HG03565 (cell line): ENCODE measurements around the gene RARS2.
"Not testable (repeated sequence)": the region's sequence is repeated elsewhere in the genome, so short reads cannot be mapped to it uniquely, and the experiment has no call there.

Experiments used
- ATAC-seq: cut with Tn5 transposase; IDR thresholded peaks from one replicate; pipeline ENCODE4 v1.9.1; 2021; ENCODE audit warnings: mild to moderate bottlenecking, moderate library complexity; ENCODE audit not compliant: unreplicated experiment

Gene RARS2

DNA sequence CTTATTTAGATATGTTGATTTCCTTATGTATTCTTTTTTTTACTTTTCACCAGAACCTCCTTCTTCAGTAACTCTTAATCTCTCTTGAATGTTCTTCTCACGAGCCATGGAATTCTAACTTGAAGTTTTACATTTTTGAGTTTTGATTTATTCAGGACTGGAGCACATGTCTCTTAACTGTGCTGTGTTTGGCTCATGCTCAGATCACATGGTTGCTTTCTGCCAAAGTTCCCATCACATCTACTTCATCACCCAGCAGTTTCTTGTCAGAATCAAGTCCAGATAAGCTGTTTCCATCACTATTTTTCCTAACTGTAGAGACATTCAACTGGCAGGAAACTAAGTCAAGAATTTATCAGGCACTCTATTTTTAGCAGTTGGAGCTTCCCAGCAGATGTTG is 85.3 kb downstream of the RARS2 start:
- no peak for ATAC-seq

DNA sequence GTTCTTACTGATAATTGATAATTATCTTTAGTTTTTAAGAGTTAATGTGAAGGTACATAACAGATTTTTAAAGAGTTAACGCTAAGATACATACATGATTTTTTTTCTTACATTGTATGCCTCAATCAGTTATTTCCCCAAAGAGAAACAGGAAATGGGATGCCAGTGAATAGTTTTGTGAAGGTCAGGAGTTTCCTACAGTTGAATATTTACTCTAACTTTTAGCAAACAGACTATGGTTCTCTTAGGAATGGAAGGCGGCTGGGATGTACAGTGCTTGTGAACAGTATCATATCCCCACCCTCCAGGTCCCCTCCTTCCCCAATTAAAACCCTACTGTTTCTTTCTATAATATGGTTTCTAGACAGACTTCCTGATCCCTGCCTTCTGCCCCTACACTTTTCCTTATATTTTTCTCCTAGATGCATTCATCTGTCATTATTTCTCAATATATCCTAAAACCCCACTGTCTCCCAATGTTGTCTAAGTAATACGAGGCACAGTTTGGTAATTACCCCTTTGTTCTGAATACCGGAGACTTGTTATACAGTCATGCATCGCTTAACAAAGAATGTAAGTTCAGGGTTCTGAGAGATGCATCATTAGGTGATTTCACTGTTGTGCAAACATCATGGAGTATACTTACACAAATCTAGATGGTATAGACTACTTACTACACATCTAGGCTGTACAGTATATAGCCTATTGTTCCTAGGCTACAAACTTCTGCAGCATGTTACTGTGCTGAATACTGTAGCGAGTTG is 87.8 kb downstream of the RARS2 start:
- ATAC-seq: no peak

DNA sequence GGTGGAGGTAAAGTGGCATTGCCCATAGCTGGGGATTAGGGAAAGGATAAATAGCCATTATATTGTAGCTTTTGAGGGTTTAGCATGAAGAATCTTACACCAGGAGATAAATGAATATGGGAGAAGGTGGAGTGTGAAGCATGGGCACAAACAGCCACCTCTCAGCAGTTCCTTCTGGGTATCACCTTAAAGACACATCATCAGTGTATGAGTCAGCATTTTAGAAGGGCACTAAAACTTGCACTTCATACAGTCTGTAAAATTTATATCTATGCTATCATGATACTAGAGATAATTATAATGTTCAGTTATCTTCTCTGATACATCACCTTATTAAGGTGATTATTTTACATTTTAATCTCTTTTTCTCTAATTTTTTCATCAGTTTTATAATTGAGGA is 91.7 kb downstream of the RARS2 start:
- ATAC-seq: no peak

DNA sequence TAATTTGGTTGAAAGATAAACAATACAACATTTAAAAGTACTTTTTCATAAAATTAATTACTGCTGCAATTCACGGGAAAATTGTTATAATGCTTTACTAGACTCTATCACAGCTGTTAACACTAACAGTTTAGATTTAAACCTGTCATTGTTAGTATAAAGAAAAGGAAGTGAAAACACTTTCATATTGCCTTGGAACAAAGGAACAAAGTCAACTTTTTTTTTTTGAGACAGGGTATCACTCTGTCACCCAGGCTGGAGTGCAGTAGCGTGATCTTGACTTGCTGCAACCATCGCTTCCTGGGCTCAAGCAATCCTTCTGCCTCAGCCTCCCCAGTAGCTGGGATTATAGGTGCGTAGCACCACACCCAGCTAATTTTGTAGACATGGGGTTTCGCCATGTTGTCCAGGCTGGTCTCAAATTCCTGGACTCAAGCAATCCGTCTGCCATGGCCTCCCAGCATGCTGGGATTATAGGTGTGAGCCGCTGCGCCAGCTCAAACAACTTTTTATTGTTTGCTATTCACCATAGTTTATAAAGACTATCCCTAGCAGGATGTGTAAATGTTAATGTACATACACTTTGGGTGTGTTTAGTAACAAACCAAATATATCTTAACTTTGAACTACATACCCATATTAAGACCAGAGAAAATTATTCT is 94.9 kb downstream of the RARS2 start:
- ATAC-seq: no peak

DNA sequence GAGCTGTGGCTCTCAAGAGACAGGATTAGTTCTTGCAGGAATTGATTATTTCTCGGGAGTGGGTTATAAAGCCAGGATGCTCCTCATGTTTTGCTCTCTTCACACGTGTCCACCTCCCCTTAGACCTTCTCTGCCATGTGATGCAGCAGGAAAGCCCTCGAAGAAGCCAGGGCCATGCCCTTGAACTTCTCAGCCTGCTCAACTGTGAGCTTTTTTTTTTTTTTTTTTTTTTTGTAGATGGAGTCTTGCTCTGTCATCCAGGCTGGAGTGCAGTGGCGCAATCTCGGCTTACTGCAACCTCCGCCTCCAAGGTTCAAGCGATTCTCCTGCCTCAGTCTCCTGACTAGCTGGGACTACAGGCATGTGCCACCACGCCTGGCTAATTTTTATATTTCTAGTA is 100.5 kb downstream of the RARS2 start:
- ATAC-seq: not testable (repeated sequence)

DNA sequence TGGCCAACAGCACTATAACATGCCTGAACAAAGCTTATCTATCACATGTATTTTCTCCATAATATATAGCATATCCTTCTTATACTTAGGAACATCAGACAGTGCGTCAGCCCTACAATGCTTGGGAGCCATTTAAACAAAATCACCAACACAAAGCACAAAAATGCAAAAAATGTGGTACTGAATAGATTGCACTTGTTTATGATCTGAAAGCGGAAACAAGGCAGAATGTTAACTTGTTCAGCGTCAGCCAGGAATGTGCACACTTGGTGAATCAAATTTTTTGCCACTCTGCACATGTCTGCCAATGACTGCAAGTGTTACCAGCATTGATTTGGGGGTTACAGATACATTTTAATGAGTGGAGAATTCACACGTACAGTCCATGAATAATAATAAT is 102.2 kb downstream of the RARS2 start:
- no peak for ATAC-seq

DNA sequence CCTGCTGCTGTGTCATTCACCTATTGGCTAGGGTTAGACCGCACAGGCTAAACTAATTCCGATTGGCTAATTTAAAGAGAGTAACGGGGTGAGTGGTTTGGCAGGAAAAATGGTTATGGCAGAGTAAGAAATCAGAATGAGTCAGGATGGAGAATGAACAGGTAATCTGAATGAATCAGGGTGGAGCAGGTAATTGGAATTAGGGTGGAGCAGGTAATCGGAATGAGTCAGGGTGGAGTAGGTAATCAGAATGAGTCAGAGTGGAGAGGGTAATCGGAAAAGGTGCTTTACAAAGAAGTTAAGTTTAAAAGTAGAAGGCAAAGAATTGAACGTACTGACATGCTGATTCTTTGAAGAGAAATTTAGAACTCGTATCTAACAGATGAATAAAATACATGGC is 105.3 kb downstream of the RARS2 start:
- ATAC-seq: no peak

DNA sequence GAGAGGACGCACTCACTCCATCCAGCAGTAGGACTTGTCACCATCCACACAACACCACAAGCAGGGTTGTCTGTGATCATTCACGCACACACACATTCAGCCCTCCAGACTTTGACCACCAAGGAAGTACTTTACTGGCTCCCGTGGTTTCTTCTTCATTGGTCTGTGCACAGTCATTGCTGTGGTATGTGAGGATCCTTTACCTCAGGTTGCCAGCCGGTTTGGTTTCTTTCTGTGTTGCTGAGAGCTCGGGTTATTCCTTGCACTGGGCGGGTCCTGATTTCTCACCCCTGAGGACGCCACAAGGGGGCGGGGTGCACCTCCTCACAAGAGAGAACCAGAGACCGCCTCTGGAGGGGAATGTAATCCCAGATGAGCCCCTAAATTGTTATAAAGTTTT is 105.9 kb downstream of the RARS2 start:
- ATAC-seq: no peak

DNA sequence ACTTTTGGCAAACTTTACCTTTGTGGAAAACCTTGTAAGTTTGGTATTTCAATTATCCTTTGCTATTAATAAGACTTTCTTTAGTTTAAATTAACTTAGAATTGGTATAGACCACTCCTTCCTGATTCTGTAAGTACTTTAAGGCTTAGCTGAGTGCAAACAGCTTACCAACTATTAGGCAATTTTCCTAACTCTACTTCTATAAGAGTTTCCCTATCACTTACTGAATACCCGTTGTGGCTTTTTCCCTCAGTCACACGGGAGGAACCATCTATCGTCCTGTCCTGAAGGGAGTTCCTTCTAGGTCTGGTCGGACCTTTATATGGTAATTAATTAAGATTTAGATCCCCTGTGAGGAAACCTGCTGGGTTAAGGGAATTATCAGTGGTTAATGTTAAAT is 107.4 kb downstream of the RARS2 start:
- ATAC-seq: no peak

DNA sequence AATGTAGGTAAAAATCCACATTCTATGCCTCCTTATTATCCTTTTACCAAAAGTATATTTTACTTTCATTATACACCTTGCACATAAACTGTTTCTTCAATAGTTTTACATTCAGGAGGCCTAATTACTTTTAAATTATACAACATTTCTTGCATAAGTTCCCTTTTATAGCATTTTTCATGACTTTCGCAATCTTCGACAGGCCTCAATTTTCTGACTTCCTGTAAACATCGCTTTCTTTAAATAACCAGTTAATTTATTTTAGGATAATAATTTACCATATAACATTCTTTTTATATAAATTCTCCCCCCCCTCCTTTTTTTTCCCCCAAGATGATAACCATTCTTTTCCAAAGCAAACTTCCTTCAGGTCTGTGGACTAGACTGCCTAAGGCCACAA is 107.9 kb downstream of the RARS2 start:
- no peak for ATAC-seq

DNA sequence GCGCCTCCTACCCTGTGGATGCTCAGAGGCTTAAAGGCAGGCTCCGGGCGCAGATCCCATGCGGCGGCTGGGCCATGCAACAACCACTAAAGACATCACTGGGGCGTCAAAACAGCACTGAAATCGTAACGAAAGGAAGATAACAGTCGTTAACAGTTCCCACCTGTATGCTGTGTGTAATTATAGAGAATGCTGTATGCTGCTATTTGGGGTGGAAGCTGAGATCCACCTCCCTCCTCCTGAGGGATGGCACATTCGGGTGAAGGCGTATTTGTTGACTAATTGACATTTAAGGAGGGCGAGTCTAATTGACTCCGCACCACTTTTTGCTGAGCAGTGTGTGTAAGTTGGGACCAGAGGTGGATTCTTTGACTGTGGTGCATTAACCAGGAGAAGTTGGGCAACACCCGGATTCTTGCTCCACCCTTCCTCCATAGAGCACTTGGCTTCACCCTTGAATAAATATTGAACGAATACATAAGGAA is 116.3 kb downstream of the RARS2 start:
- peak; percentile 58 for ATAC-seq

DNA sequence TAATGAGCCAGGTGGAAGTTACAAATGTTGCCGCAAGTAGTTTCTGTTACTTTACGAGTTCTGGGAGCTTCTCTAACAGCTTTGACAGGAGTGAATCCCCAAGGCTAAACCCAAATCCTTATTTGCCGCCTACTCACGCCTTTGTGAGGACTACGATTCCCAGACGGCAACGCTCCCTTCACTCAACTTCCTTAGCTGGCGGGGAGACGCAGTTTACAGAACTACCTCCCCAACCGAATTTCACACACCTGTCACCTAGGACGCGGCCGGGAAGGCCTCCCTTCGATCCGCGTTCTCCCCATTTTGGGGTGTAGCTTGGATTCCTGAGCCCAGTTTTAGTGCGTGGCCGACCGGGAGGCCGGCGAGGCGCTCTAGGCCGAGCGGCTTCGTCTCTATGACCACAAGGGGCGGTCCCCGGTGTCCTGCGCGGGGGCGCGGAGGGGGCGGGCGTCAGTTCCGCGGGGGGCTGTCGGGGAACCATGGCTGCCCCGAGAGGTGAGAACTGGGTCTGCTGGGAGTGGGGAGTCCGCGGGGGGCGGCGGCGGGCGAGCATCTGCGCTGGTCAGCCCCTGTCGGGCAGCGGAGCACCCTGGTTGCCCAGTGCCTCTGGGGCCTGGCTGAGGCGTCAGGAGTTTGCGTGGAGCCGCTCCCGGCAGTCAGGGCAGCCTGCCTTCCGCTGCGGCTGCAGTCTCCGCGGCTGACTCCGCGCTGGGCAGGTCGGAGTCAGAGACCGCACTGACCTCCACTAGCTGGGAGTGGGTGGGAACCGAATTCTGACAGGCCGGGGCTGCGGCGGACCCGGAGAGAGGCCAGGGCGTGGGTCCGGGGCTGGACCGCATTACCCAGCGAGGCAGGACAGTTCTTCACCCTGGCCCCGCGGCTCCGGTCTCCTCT is 117.0 kb downstream of the RARS2 start, which contains the start of gene SLC35A1:
Gene SLC35A1 (plus strand): TSS at position 450 of the 894 bp plus-strand sequence. CDS start 30 bp downstream, at position 480.
- peak; percentile 74 for ATAC-seq

DNA sequence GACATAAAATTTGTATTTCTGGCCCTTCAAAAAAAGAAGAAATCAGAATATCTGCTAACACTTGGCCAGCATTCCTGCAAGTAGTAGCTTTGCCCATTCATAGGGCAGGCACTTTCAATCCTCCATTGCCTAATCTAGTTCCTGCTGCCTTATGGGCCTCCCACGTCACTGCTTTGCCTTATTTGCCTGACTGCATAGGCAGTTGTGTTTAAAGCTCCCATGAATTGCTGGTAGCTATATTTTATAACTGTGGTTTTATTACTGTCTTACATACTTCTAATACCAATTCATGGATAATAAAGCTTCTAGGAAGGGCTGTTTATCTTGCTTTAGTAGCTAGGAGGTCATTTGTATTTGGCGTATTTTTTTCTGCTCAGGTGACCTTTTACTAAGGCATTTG is 124.7 kb downstream of the RARS2 start:
- no peak for ATAC-seq
